Measurements from ENCODE around the gene SLC2A14. TPM values are rescaled to one million over a fixed set of nuclear protein-coding genes. Genes with fewer than 3 reads are reported as not detected.
"Not testable (repeated sequence)": the region's sequence is repeated elsewhere in the genome, so short reads cannot be mapped to it uniquely, and the experiment has no call there.

The SLC2A14 gene
- total and polyA plus RNA-seq, 3 experiments from 2014 or later: 0.13 to 0.15 TPM; not detected in 1

DNA sequence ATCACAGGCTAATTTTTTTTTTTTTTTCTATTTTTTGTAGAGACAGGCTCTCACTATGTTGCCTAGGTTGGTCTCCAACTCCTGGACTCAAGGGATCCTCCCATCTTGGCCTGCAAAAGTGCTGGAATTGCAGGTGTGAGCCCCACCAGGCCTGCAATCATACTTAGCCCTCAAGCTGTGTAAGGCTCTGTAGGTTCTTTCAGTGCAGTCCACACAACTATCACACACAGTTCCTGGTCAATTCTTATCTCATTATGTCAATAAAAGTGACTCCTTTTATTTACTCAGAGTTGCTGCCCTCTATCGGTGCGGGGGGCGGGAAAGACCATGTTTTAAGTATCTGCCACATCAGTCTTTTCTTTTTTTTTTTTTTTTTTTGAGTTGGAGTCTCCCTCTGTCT lies 34.3 kb upstream of the SLC2A14 start:
- no peak overlapping the region for H3K4me3 Mint-ChIP-seq
- peak overlapping the region in 1 of 8 donors; percentile 19 for H3K27ac Mint-ChIP-seq
- no peak for DNase-seq
- Histone ChIP-seq H3K27ac (ENCODE audit: low read depth, low read length) (no peak overlapping the region), H3K27me3 (ENCODE audit: insufficient read depth, low read length, poor library complexity, severe bottlenecking) (no peaks in the 10 kb centered on the region), H3K4me1 (ENCODE audit: insufficient read depth, low read length) (no peaks in the 10 kb centered on the region), H3K9me3 (ENCODE audit: low read length) (no peaks in the 10 kb centered on the region), H3K36me3 (ENCODE audit: insufficient read depth, low read length) (no peaks in the 10 kb centered on the region), H3K4me3 (ENCODE audit: low read length) (no peak overlapping the region)
- H3K36me3 Mint-ChIP-seq: no peaks in the 10 kb centered on the region
- no peaks in the 10 kb centered on the region for H3K9me3 Mint-ChIP-seq
- no peaks in the 10 kb centered on the region for H3K4me1 Mint-ChIP-seq
- H3K27me3 Mint-ChIP-seq: peaks cover 0 to 2% of the 10 kb centered on the region in 2 donors
- ChIA-PET POLR2A (no interaction called here), CTCF (interaction anchor here (1.5 to 1.9 kb wide), 2 partner anchors 14 to 47 kb away, joined by 3 to 5 read pairs; no protein-coding TSS in a partner anchor)

GRCh38 chr12:7906303-7906702 lies 33.6 kb upstream of the SLC2A14 start:
- H3K4me1 ChIP-seq (ENCODE audit: insufficient read depth, low read length); H3K27me3 Mint-ChIP-seq; H3K27ac ChIP-seq (ENCODE audit: low read depth, low read length); H3K27me3 ChIP-seq (ENCODE audit: insufficient read depth, low read length, poor library complexity, severe bottlenecking); H3K9me3 Mint-ChIP-seq; DNase-seq; H3K4me1 Mint-ChIP-seq; H3K27ac Mint-ChIP-seq; CTCF ChIA-PET; H3K9me3 ChIP-seq (ENCODE audit: low read length); H3K4me3 Mint-ChIP-seq; POLR2A ChIA-PET; H3K36me3 ChIP-seq (ENCODE audit: insufficient read depth, low read length); H3K36me3 Mint-ChIP-seq; H3K4me3 ChIP-seq (ENCODE audit: low read length): not testable (repeated sequence)

- CTCF ChIA-PET: interaction anchor here (1.1 kb wide), 1 partner anchor 75 kb away, joined by 3 read pairs; no protein-coding TSS in a partner anchor
- H3K4me1 Mint-ChIP-seq; H3K4me3 ChIP-seq (ENCODE audit: low read length); H3K36me3 ChIP-seq (ENCODE audit: insufficient read depth, low read length); H3K27me3 ChIP-seq (ENCODE audit: insufficient read depth, low read length, poor library complexity, severe bottlenecking); H3K27ac ChIP-seq (ENCODE audit: low read depth, low read length); DNase-seq; H3K27ac Mint-ChIP-seq; H3K4me1 ChIP-seq (ENCODE audit: insufficient read depth, low read length); H3K9me3 ChIP-seq (ENCODE audit: low read length); H3K27me3 Mint-ChIP-seq; H3K36me3 Mint-ChIP-seq; H3K9me3 Mint-ChIP-seq; POLR2A ChIA-PET; H3K4me3 Mint-ChIP-seq: not testable (repeated sequence)
These were observed 32.9 kb upstream of the SLC2A14 start for GRCh38 chr12:7905600-7906125.

GRCh38 chr12:7905071-7905470 lies 32.4 kb upstream of the SLC2A14 start:
- ChIA-PET POLR2A (interaction anchor here (0.7 kb wide), 1 partner anchor 31 kb away, joined by 5 read pairs; no protein-coding TSS in a partner anchor), CTCF (interaction anchor here (0.6 to 1.1 kb wide), 3 partner anchors 74 to 142 kb away, joined by 3 read pairs; no protein-coding TSS in a partner anchor)
- DNase-seq: no peak
- Histone ChIP-seq H3K4me1 (ENCODE audit: insufficient read depth, low read length) (no peaks in the 10 kb centered on the region), H3K36me3 (ENCODE audit: insufficient read depth, low read length) (no peaks in the 10 kb centered on the region), H3K9me3 (ENCODE audit: low read length) (no peaks in the 10 kb centered on the region), H3K4me3 (ENCODE audit: low read length) (no peak overlapping the region), H3K27me3 (ENCODE audit: insufficient read depth, low read length, poor library complexity, severe bottlenecking) (no peaks in the 10 kb centered on the region), H3K27ac (ENCODE audit: low read depth, low read length) (no peak overlapping the region)
- peaks cover 0 to 5% of the 10 kb centered on the region in 2 donors for H3K27me3 Mint-ChIP-seq
- H3K4me3 Mint-ChIP-seq: no peak overlapping the region
- no peak overlapping the region for H3K27ac Mint-ChIP-seq
- no peaks in the 10 kb centered on the region for H3K36me3 Mint-ChIP-seq
- no peaks in the 10 kb centered on the region for H3K4me1 Mint-ChIP-seq
- no peaks in the 10 kb centered on the region for H3K9me3 Mint-ChIP-seq

- DNase-seq; H3K9me3 ChIP-seq (ENCODE audit: low read length); H3K36me3 ChIP-seq (ENCODE audit: insufficient read depth, low read length); H3K4me3 ChIP-seq (ENCODE audit: low read length); H3K36me3 Mint-ChIP-seq; H3K27ac Mint-ChIP-seq; H3K4me3 Mint-ChIP-seq; POLR2A ChIA-PET; H3K9me3 Mint-ChIP-seq; H3K4me1 Mint-ChIP-seq; H3K27me3 ChIP-seq (ENCODE audit: insufficient read depth, low read length, poor library complexity, severe bottlenecking); H3K4me1 ChIP-seq (ENCODE audit: insufficient read depth, low read length); H3K27me3 Mint-ChIP-seq; CTCF ChIA-PET; H3K27ac ChIP-seq (ENCODE audit: low read depth, low read length): not testable (repeated sequence)
These were observed 29.7 kb upstream of the SLC2A14 start for GRCh38 chr12:7902416-7902815.

DNA sequence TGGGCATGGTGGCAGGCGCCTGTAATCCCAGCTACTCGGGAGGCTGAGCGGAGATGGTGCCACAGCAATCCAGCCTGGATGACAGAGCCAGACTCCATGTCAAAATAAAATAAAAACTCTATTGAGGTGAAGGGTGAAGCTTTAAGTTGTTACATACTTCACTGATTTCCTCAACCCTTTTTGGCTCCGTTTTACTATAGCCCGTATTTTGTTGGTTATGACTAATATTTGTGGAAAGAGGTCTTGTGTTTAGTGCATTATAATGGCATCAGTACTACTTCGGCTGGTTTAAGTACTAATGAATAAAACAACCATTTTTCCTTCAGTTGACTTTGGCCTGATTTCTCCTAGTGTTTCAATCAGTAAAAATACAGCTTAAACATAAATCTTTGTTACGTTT lies 27.0 kb upstream of the SLC2A14 start:
- no peak overlapping the region for H3K27ac ChIP-seq (ENCODE audit: low read depth, low read length)
- H3K4me1 ChIP-seq (ENCODE audit: insufficient read depth, low read length): no peaks in the 10 kb centered on the region
- no peak overlapping the region for H3K4me3 Mint-ChIP-seq
- POLR2A ChIA-PET: no interaction called here
- no peaks in the 10 kb centered on the region for H3K9me3 ChIP-seq (ENCODE audit: low read length)
- no peaks in the 10 kb centered on the region for H3K4me1 Mint-ChIP-seq
- no peak overlapping the region for H3K4me3 ChIP-seq (ENCODE audit: low read length)
- H3K27ac Mint-ChIP-seq: no peak overlapping the region
- no peak for DNase-seq
- no peaks in the 10 kb centered on the region for H3K9me3 Mint-ChIP-seq
- H3K27me3 Mint-ChIP-seq: peaks cover 0 to 5% of the 10 kb centered on the region in 2 donors
- no peaks in the 10 kb centered on the region for H3K36me3 Mint-ChIP-seq
- no peaks in the 10 kb centered on the region for H3K36me3 ChIP-seq (ENCODE audit: insufficient read depth, low read length)
- H3K27me3 ChIP-seq (ENCODE audit: insufficient read depth, low read length, poor library complexity, severe bottlenecking): no peaks in the 10 kb centered on the region
- CTCF ChIA-PET: interaction anchor here (0.9 kb wide), 1 partner anchor 34 kb away, joined by 4 read pairs; no protein-coding TSS in a partner anchor

DNA sequence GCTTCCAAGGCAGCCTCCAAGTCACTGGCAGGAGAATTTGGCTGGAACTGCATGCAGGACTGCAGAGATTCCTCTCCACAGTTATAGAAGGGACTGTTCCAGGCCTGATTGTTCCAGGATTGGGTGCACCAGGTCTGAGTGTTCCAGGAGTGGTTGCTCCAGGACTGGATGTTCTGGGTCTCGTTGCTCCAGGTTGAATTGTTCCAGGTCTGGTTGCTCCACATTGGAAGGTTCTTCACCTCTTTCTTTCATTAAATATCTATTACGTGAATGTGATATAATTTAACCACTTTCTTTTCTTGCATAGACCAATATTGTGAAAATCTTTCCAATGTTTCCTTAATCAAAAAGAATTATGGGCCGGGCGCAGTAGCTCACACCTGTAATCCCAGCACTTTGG lies 24.0 kb upstream of the SLC2A14 start:
- H3K4me1 Mint-ChIP-seq; H3K4me3 Mint-ChIP-seq; H3K27ac ChIP-seq (ENCODE audit: low read depth, low read length); H3K27me3 Mint-ChIP-seq; H3K27ac Mint-ChIP-seq; H3K9me3 ChIP-seq (ENCODE audit: low read length); H3K4me3 ChIP-seq (ENCODE audit: low read length); H3K27me3 ChIP-seq (ENCODE audit: insufficient read depth, low read length, poor library complexity, severe bottlenecking); H3K9me3 Mint-ChIP-seq; POLR2A ChIA-PET; H3K4me1 ChIP-seq (ENCODE audit: insufficient read depth, low read length); CTCF ChIA-PET; H3K36me3 Mint-ChIP-seq; DNase-seq; H3K36me3 ChIP-seq (ENCODE audit: insufficient read depth, low read length): not testable (repeated sequence)

DNA sequence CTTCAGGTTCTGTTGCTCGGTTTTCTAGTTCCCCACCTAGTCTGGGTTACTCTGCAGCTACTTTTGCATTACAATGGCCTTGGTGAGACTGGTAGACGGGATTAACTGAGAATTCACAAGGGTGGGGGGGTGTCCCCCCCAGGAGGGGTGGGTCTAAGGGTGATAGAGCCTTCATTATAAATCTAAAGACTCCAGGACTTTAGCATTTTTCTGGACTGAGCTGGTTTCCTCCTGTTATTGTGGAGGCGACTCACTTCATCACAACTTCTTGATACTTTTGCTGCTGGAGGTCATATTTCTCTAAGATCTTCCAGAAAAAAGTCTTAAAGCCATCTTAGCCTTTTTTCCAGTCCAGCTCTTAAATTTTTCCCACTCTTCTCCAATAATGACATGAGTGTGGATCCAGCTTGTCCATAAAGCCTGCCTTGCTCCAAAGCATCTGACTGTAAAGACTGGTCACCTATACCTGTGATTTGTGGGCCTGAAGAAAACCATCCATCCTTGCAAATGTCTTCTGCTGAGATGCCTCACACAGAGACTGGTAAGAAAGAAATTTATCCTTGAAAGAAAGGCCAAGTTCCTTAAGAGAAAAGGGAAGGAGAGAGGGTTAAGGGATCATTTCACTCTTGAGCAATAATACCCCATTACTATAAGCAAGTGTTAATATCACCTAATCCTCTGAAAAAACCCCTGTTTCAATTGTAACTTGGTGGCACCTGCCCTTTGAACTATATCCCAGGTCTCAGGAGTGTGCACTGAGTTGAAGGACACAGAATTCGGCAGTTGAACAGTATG lies 19.7 kb upstream of the SLC2A14 start:
- Mint-ChIP-seq H3K36me3 (peaks cover 0 to 5% (median 3%) of the 10 kb centered on the region in 3 donors), H3K27me3 (peaks cover 3 to 24% of the 10 kb centered on the region in 2 donors), H3K9me3 (no peaks in the 10 kb centered on the region), H3K4me3 (no peak overlapping the region), H3K4me1 (no peaks in the 10 kb centered on the region), H3K27ac (no peak overlapping the region)
- no peaks in the 10 kb centered on the region for H3K9me3 ChIP-seq (ENCODE audit: low read length)
- ChIA-PET POLR2A (no interaction called here), CTCF (no interaction called here)
- no peaks in the 10 kb centered on the region for H3K36me3 ChIP-seq (ENCODE audit: insufficient read depth, low read length)
- H3K4me3 ChIP-seq (ENCODE audit: low read length): no peak overlapping the region
- H3K27me3 ChIP-seq (ENCODE audit: insufficient read depth, low read length, poor library complexity, severe bottlenecking): no peaks in the 10 kb centered on the region
- no peak for DNase-seq
- no peaks in the 10 kb centered on the region for H3K4me1 ChIP-seq (ENCODE audit: insufficient read depth, low read length)
- H3K27ac ChIP-seq (ENCODE audit: low read depth, low read length): no peak overlapping the region

All from CD8-positive, alpha-beta memory T cell (primary cell).